Muscle layer of colon (tissue), 2 donors: ENCODE data around the gene GAB2.

ENCODE experiments used
- H3K27ac ChIP-seq: one replicate; pipeline ENCODE4 v1.7.0; 2013; ENCODE audit warnings: low read depth, mild to moderate bottlenecking, low read length, moderate library complexity
- H3K27me3 ChIP-seq, 2 donors: one replicate each; pipeline ENCODE4 v1.7.0; 2013; ENCODE audit warnings: low read length in 2 of 2, mild to moderate bottlenecking in 2 of 2; ENCODE audit not compliant: insufficient read depth in 2 of 2, control insufficient read depth in 1 of 2
- H3K36me3 ChIP-seq: one replicate; pipeline ENCODE4 v1.7.0; 2013; ENCODE audit warnings: mild to moderate bottlenecking, low read length; ENCODE audit not compliant: insufficient read depth
- H3K4me1 ChIP-seq: one replicate; pipeline ENCODE4 v1.7.0; 2013; ENCODE audit warnings: mild to moderate bottlenecking, low read length; ENCODE audit not compliant: insufficient read depth
- H3K4me3 ChIP-seq, 2 donors: one replicate each; pipeline ENCODE4 v1.7.0; 2013; ENCODE audit warnings: low read length in 2 of 2, low read depth in 1 of 2, mild to moderate bottlenecking in 1 of 2, moderate library complexity in 1 of 2
- H3K9ac ChIP-seq: one replicate; pipeline ENCODE4 v1.7.0; 2013; ENCODE audit warnings: low read length
- H3K9me3 ChIP-seq: one replicate; pipeline ENCODE4 v1.7.0; 2013; ENCODE audit warnings: mild to moderate bottlenecking, low read length
- donor health status: abdominal sarcoma.
- donor health status: Adenocarcinoma of cecum.

Gene GAB2

GRCh38 chr11:78265326-78265725, 152.3 kb downstream of the GAB2 start:
- H3K9me3 ChIP-seq: no peaks in the 10 kb centered on the region
- H3K9ac ChIP-seq: no peak overlapping the region
- H3K4me1 ChIP-seq: peaks cover 8% of the 10 kb centered on the region
- no peaks in the 10 kb centered on the region for H3K27me3 ChIP-seq
- H3K4me3 ChIP-seq: no peak overlapping the region
- H3K36me3 ChIP-seq: no peaks in the 10 kb centered on the region
- no peak overlapping the region for H3K27ac ChIP-seq

GRCh38 chr11:78262691-78263090, 154.9 kb downstream of the GAB2 start:
- no peak overlapping the region for H3K9ac ChIP-seq
- no peaks in the 10 kb centered on the region for H3K36me3 ChIP-seq
- no peak overlapping the region for H3K27ac ChIP-seq
- H3K9me3 ChIP-seq: no peaks in the 10 kb centered on the region
- peaks cover 10% of the 10 kb centered on the region for H3K4me1 ChIP-seq
- H3K4me3 ChIP-seq: no peak overlapping the region
- no peaks in the 10 kb centered on the region for H3K27me3 ChIP-seq

GRCh38 chr11:78262238-78262637, 155.4 kb downstream of the GAB2 start:
- no peak overlapping the region for H3K27ac ChIP-seq
- no peaks in the 10 kb centered on the region for H3K27me3 ChIP-seq
- no peaks in the 10 kb centered on the region for H3K9me3 ChIP-seq
- H3K9ac ChIP-seq: no peak overlapping the region
- no peaks in the 10 kb centered on the region for H3K36me3 ChIP-seq
- H3K4me1 ChIP-seq: peaks cover 14% of the 10 kb centered on the region
- H3K4me3 ChIP-seq: no peak overlapping the region

GRCh38 chr11:78261828-78262227, 155.8 kb downstream of the GAB2 start:
- peaks cover 13% of the 10 kb centered on the region for H3K4me1 ChIP-seq
- no peaks in the 10 kb centered on the region for H3K27me3 ChIP-seq
- no peak overlapping the region for H3K9ac ChIP-seq
- no peak overlapping the region for H3K4me3 ChIP-seq
- no peaks in the 10 kb centered on the region for H3K9me3 ChIP-seq
- no peak overlapping the region for H3K27ac ChIP-seq
- no peaks in the 10 kb centered on the region for H3K36me3 ChIP-seq

- Histone ChIP-seq H3K36me3 (no peaks in the 10 kb centered on the region), H3K4me3 (no peak overlapping the region), H3K9me3 (no peaks in the 10 kb centered on the region), H3K9ac (no peak overlapping the region), H3K27me3 (no peaks in the 10 kb centered on the region), H3K27ac (no peak overlapping the region), H3K4me1 (peaks cover 12% of the 10 kb centered on the region)
These were observed 156.3 kb downstream of the GAB2 start for GRCh38 chr11:78261367-78261766.

- Histone ChIP-seq H3K36me3 (no peaks in the 10 kb centered on the region), H3K4me1 (peaks cover 12% of the 10 kb centered on the region), H3K9me3 (no peaks in the 10 kb centered on the region), H3K27ac (no peak overlapping the region), H3K4me3 (no peak overlapping the region), H3K27me3 (no peaks in the 10 kb centered on the region), H3K9ac (no peak overlapping the region)
These were observed 157.7 kb downstream of the GAB2 start for GRCh38 chr11:78259777-78260487.

- Histone ChIP-seq H3K4me1 (peaks cover 12% of the 10 kb centered on the region), H3K9ac (no peak overlapping the region), H3K36me3 (no peaks in the 10 kb centered on the region), H3K4me3 (no peak overlapping the region), H3K9me3 (no peaks in the 10 kb centered on the region), H3K27me3 (no peaks in the 10 kb centered on the region), H3K27ac (no peak overlapping the region)
These were observed 160.0 kb downstream of the GAB2 start for GRCh38 chr11:78257654-78258053.

GRCh38 chr11:78256962-78257361, 160.7 kb downstream of the GAB2 start:
- Histone ChIP-seq H3K9ac (no peak overlapping the region), H3K4me1 (peaks cover 13% of the 10 kb centered on the region), H3K4me3 (no peak overlapping the region), H3K27ac (no peak overlapping the region), H3K27me3 (no peaks in the 10 kb centered on the region), H3K9me3 (no peaks in the 10 kb centered on the region), H3K36me3 (no peaks in the 10 kb centered on the region)

GRCh38 chr11:78255919-78256318, 161.7 kb downstream of the GAB2 start:
- H3K9me3 ChIP-seq: no peaks in the 10 kb centered on the region
- no peaks in the 10 kb centered on the region for H3K36me3 ChIP-seq
- H3K4me1 ChIP-seq: peaks cover 21% of the 10 kb centered on the region
- H3K4me3 ChIP-seq: no peak overlapping the region
- no peak overlapping the region for H3K9ac ChIP-seq
- H3K27ac ChIP-seq: no peak overlapping the region
- H3K27me3 ChIP-seq: no peaks in the 10 kb centered on the region

GRCh38 chr11:78254268-78254667, 163.4 kb downstream of the GAB2 start:
- no peak overlapping the region for H3K27ac ChIP-seq
- H3K9ac ChIP-seq: no peak overlapping the region
- no peaks in the 10 kb centered on the region for H3K9me3 ChIP-seq
- H3K36me3 ChIP-seq: peaks cover 7% of the 10 kb centered on the region
- H3K4me1 ChIP-seq: peaks cover 21% of the 10 kb centered on the region
- H3K27me3 ChIP-seq: no peaks in the 10 kb centered on the region
- no peak overlapping the region for H3K4me3 ChIP-seq

- H3K4me1 ChIP-seq: peaks cover 21% of the 10 kb centered on the region
- H3K9me3 ChIP-seq: no peaks in the 10 kb centered on the region
- no peak overlapping the region for H3K27ac ChIP-seq
- H3K27me3 ChIP-seq: no peaks in the 10 kb centered on the region
- H3K36me3 ChIP-seq: peaks cover 7% of the 10 kb centered on the region
- no peak overlapping the region for H3K9ac ChIP-seq
- no peak overlapping the region for H3K4me3 ChIP-seq
These were observed 163.8 kb downstream of the GAB2 start for GRCh38 chr11:78253797-78254196.

GRCh38 chr11:78251083-78251775, 166.4 kb downstream of the GAB2 start:
- Histone ChIP-seq H3K4me1 (peaks cover 9% of the 10 kb centered on the region), H3K27ac (no peak overlapping the region), H3K9ac (no peak overlapping the region), H3K4me3 (no peak overlapping the region), H3K9me3 (no peaks in the 10 kb centered on the region), H3K27me3 (no peaks in the 10 kb centered on the region), H3K36me3 (peaks cover 16% of the 10 kb centered on the region)
